Measurements from ENCODE around the gene HOMER2.
"Not testable (repeated sequence)": the region's sequence is repeated elsewhere in the genome, so short reads cannot be mapped to it uniquely, and the experiment has no call there.

Gene HOMER2

GRCh38 chr15:82849556-82850512 lies 102.7 kb downstream of the HOMER2 start:
- peak; percentile 55 for DNase-seq (ENCODE audit: low read depth)
- H3K4me3 ChIP-seq (ENCODE audit: low read depth, low read length), result no peak overlapping the region

GRCh38 chr15:82848241-82848993 lies 104.1 kb downstream of the HOMER2 start:
- no peak overlapping the region for H3K4me3 ChIP-seq (ENCODE audit: low read depth, low read length)
- DNase-seq (ENCODE audit: low read depth), result no peak

GRCh38 chr15:82847703-82848102 lies 104.8 kb downstream of the HOMER2 start:
- no peak for DNase-seq (ENCODE audit: low read depth)
- no peak overlapping the region for H3K4me3 ChIP-seq (ENCODE audit: low read depth, low read length)

GRCh38 chr15:82846621-82847020 lies 105.9 kb downstream of the HOMER2 start:
- no peak for DNase-seq (ENCODE audit: low read depth)
- H3K4me3 ChIP-seq (ENCODE audit: low read depth, low read length), result no peak overlapping the region

- no peak for DNase-seq (ENCODE audit: low read depth)
- H3K4me3 ChIP-seq (ENCODE audit: low read depth, low read length), result no peak overlapping the region
Observed at GRCh38 chr15:82845686-82846085, 106.8 kb downstream of the HOMER2 start.

GRCh38 chr15:82843566-82843965 lies 109.0 kb downstream of the HOMER2 start:
- no peak for DNase-seq (ENCODE audit: low read depth)
- no peak overlapping the region for H3K4me3 ChIP-seq (ENCODE audit: low read depth, low read length)

GRCh38 chr15:82840166-82840565 lies 112.4 kb downstream of the HOMER2 start:
- H3K4me3 ChIP-seq (ENCODE audit: low read depth, low read length), result no peak overlapping the region
- DNase-seq (ENCODE audit: low read depth), result no peak

- no peak overlapping the region for H3K4me3 ChIP-seq (ENCODE audit: low read depth, low read length)
- no peak for DNase-seq (ENCODE audit: low read depth)
Observed at GRCh38 chr15:82839136-82839535, 113.4 kb downstream of the HOMER2 start.

- DNase-seq (ENCODE audit: low read depth), result no peak
- H3K4me3 ChIP-seq (ENCODE audit: low read depth, low read length), result no peak overlapping the region
Observed at GRCh38 chr15:82838096-82838735, 114.3 kb downstream of the HOMER2 start.

GRCh38 chr15:82835391-82835917 lies 117.1 kb downstream of the HOMER2 start:
- no peak for DNase-seq (ENCODE audit: low read depth)
- H3K4me3 ChIP-seq (ENCODE audit: low read depth, low read length), result no peak overlapping the region

GRCh38 chr15:82833362-82833682 lies 119.2 kb downstream of the HOMER2 start:
- no peak overlapping the region for H3K4me3 ChIP-seq (ENCODE audit: low read depth, low read length)
- DNase-seq (ENCODE audit: low read depth), result no peak

GRCh38 chr15:82832601-82833361 lies 119.7 kb downstream of the HOMER2 start:
- H3K4me3 ChIP-seq (ENCODE audit: low read depth, low read length), result no peak overlapping the region
- peak; percentile 58 for DNase-seq (ENCODE audit: low read depth)

GRCh38 chr15:82831894-82832600 lies 120.5 kb downstream of the HOMER2 start:
- H3K4me3 ChIP-seq (ENCODE audit: low read depth, low read length), result no peak overlapping the region

GRCh38 chr15:82830427-82831173 lies 121.9 kb downstream of the HOMER2 start:
- no peak for DNase-seq (ENCODE audit: low read depth)
- H3K4me3 ChIP-seq (ENCODE audit: low read depth, low read length), result no peak overlapping the region

More at GRCh38 chr15:82831894-82832600, 120.5 kb downstream of the HOMER2 start:
- DNase-seq (ENCODE audit: low read depth), result no peak

- H3K4me3 ChIP-seq (ENCODE audit: low read depth, low read length), result no peak overlapping the region
- DNase-seq (ENCODE audit: low read depth), result no peak
Observed at GRCh38 chr15:82829234-82829633, 123.3 kb downstream of the HOMER2 start.

- no peak overlapping the region for H3K4me3 ChIP-seq (ENCODE audit: low read depth, low read length)
- DNase-seq (ENCODE audit: low read depth), result no peak
Observed at GRCh38 chr15:82828075-82828474, 124.4 kb downstream of the HOMER2 start.

- no peak for DNase-seq (ENCODE audit: low read depth)
- H3K4me3 ChIP-seq (ENCODE audit: low read depth, low read length), result no peak overlapping the region
Observed at GRCh38 chr15:82823049-82823448, 129.5 kb downstream of the HOMER2 start.

GRCh38 chr15:82821851-82822250 lies 130.7 kb downstream of the HOMER2 start:
- DNase-seq (ENCODE audit: low read depth); H3K4me3 ChIP-seq (ENCODE audit: low read depth, low read length): not testable (repeated sequence)
